HG02759 (cell line): ENCODE measurements around the gene OMA1.
"Not testable (repeated sequence)": the region's sequence is repeated elsewhere in the genome, so short reads cannot be mapped to it uniquely, and the experiment has no call there.

Experiments used
- ATAC-seq: cut with Tn5 transposase; IDR thresholded peaks from one replicate; pipeline ENCODE4 v1.9.1; 2021; ENCODE audit warnings: mild to moderate bottlenecking, moderate library complexity; ENCODE audit not compliant: unreplicated experiment

OMA1 gene

DNA sequence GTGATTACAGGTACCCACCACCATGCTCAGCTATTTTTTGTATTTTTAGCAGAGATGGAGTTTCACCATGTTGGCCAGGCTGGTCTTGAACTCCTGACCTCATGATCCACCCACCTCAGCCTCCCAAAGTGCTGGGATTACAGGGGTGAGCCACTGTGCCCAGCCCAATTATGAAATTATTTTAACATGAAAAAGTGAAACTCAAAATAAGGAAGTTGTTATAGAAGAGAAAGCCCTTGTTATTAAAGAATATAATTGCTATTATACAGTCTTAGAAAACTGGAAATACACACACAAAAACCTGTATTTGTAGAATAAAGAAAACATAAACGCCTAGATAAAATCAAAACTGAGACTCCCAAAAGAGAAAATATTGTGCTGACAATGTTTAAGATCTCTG is 14.7 kb downstream of the OMA1 start:
- ATAC-seq = not testable (repeated sequence)

GRCh38 chr1:58529284-58529683 is 17.2 kb downstream of the OMA1 start:
- no peak for ATAC-seq

- ATAC-seq = no peak
Observed at GRCh38 chr1:58528518-58528917, 18.0 kb downstream of the OMA1 start.

DNA sequence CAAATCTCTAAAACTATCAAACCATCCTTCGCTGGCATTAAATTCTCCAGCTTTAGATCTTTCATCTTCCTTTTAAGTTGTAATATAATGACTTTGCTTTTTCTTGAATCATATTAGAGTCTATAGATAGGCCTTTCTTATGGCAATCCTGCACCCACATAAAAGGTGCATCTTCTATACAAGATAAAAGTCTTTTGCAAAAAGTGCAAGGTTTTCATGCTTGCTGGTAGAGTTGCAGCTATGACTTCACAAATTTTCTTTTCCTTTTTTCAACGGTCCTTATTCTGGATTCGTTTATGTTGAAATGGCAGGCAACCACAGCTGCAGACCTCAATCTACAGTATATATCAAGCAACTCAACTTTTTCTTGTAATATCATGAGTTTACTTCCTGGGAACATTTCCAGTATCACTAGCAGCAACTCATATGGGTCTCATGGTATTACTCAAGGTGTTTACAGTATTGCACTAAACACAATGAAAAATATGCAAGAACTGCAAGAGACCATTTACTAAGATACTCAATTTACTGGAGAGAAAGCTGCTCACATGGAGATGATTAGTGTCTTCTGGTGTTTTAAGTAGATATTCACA is 22.1 kb downstream of the OMA1 start:
- no peak for ATAC-seq

- no peak for ATAC-seq
Observed at GRCh38 chr1:58515794-58516401, 30.6 kb downstream of the OMA1 start.

- no peak for ATAC-seq
Observed at GRCh38 chr1:58513956-58514355, 32.6 kb downstream of the OMA1 start.

DNA sequence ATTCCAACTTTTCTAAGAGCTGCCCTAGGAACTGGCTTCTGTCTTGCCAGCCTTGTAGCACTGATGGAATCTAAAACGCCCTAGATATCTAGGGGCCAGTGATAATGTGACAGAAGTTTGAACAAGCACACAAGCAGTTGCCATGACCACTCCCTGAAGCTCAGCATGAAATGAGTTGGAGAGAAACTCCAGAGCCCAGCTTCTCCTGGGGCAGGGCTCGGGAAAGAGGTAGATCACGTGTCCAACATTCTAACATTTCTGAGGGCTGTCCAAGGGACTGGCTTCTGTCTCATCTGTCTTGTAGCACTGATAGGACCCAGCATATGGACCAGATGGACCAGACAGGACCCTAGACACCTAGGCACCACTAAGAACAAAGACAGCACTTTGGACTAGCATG is 37.9 kb downstream of the OMA1 start:
- no peak for ATAC-seq

- no peak for ATAC-seq
Observed at GRCh38 chr1:58505286-58505685, 41.2 kb downstream of the OMA1 start.

GRCh38 chr1:58502519-58502918 is 44.0 kb downstream of the OMA1 start:
- no peak for ATAC-seq

GRCh38 chr1:58500043-58500442 is 46.5 kb downstream of the OMA1 start:
- ATAC-seq = no peak

DNA sequence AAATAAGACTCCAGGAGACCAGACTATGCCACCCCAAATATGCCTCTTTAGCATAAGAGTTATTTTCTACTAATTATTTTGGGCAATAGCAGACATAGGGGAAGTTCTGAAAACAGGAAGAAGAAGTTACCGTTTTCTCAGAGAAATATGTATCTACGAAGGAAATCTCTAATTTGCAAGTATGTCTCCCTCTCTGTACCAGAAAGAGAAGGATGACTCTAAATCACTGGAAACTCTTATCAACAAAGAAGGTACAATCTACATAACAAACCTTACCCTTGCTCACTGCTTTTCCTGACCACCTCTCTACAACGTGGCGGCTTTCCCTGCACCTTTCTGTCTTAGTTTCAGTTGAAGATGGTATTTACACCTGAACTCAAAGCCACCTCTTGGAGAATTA is 49.0 kb downstream of the OMA1 start:
- no peak for ATAC-seq

- no peak for ATAC-seq
Observed at GRCh38 chr1:58496042-58496441, 50.5 kb downstream of the OMA1 start.

DNA sequence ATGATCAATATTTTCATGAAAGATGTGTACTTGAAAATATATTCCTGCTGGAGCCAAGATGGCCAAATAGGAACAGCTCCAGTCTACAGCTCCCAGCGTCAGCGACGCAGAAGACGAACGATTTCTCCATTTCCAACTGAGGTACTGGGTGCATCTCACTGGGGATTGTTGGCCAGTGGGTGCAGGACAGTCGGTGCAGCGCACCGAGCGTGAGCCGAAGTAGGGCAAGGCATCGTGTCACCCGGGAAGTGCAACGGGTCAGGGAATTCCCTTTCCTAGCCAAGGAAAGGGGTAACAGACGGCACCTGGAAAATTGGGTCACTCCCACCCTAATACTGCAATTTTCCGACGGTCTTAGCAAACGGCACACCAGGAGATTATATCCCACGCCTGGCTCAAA is 57.6 kb downstream of the OMA1 start:
- not testable (repeated sequence) for ATAC-seq

- no peak for ATAC-seq
Observed at GRCh38 chr1:58487002-58487401, 59.5 kb downstream of the OMA1 start.

DNA sequence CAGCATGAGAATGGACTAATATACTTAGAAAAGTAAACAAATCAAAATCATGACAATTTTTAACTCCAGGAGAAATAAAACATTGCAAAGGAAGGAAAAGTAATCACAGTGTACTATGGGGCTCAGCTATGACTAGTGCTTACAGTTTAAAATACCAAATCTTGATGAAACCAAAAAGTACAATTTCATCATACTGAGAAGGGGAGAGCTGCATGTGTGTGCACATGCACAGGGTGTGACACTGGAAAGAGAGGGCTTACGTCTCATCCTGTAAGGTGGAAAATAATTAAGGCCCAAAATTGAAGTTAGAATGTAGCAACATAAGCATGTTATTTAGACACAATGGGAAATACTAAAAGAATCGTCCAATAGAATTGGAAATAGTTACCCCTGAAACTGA is 64.6 kb downstream of the OMA1 start:
- ATAC-seq = no peak

DNA sequence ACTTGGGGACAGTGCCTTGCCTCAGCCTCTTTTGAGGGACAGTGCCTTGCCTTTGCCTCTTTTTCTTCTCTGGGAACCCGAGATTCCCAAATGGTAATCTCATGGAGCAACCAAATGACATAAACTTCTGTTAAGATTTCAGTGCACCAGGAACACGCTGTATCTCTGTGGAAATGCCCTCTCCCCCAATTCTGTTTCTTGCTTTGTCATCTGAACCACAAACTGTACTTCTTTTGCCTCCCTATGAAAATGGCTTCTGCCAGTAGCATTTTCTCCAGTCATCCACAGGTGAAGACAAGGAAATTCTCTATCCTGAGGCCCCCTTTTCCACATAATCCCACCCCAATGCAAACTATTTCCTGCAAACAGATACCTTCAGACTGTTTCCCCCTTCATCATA is 66.3 kb downstream of the OMA1 start:
- ATAC-seq = no peak

- no peak for ATAC-seq
Observed at GRCh38 chr1:58477390-58477789, 69.1 kb downstream of the OMA1 start.

DNA sequence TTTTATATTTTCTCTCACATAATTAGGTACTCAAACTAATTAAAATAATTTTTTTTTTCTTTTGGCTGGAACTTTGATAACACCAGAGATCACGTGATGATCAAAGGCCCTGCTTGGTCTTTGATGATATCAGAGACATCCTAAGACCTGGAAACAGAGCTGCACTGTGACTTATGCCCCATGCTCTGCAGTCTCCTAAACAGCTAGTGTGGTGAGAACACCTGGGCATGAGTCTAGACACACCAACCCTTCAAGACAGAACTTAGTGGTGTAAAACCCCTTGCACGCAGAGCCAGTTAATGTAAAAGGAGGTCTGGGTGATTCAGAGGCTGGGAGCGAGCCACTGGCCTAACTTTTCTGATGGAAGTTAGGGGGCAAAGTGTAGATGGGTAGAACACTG is 70.3 kb downstream of the OMA1 start:
- no peak for ATAC-seq

- ATAC-seq = no peak
Observed at GRCh38 chr1:58469476-58469875, 77.0 kb downstream of the OMA1 start.

GRCh38 chr1:58469016-58469415 is 77.5 kb downstream of the OMA1 start:
- no peak for ATAC-seq

- ATAC-seq = no peak
Observed at GRCh38 chr1:58468612-58469011, 77.9 kb downstream of the OMA1 start.

DNA sequence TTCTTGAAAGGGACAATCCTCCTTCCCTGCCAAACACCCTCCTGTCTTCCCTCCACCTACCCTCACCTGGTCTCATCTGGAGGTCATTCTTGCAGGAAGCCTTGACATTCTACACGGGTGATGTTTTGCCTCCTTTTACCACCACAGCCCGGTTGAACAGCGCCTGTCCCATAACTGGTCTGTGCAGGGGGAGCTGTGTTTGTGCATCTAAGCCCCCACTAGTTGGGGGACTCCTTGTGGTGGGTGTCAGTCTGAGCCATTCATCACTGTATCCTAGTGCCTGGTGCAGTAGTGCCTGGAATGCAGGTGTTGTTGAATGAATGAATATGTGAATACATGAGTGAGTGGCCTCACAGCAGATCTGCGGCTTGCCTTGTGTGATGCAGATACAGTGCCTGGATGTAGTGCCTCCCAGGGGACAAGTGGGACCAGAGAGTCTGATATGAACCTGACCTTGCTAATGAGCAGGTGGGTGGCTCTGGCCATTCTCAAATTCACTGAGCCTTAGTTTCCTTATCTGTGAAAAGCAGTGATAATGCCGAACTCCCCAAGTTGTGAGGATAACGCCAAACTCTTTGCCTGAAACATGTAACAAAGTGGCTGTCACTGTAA is 79.8 kb downstream of the OMA1 start:
- ATAC-seq = no peak
